ENCODE data around the gene GLYAT. TPM values are rescaled to one million over a fixed set of nuclear protein-coding genes. Genes with fewer than 3 reads are reported as not detected.

GLYAT gene
- total RNA-seq, 2 experiments from 2014 or later = not detected

DNA sequence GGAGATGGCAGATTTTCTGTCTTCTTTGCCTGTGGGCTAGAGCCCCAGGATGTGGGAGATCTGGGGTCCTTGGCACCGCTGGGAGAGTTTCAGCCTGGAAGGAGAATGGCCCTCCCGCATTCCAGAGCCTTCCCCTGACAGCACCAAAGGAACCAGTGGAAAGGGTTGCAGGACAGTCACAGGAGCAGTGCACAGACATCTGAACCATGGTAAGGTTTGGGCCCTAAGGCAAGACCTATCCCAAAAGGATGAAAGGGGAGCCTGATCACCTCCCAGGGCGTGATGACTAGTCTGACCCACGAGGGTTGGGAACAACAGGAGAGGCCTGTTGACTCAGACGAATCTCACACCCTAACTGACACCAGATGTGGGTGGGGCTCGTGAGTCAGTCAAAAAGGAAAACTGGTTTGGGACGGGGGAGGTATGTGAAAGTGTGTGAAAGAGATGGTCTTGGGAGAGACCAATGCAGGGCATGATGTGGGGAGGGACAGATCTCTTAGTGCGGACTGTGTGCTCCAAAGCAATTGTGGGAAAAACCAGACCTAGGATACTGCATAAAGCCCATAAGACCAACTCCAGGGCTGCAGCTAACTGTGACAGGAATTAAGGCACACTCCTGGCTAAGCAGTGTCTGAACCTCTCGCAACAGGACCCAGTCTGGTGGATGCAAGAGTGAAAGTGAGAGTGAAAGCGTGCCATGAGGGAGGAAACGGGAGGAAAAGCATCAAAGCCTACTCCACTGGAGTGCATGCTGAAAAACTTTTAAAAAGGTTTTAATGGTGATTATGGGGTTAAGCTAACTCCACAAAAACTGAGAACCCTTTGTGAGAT lies 39.1 kb upstream of the GLYAT start:
- Mint-ChIP-seq H3K27ac (no peak overlapping the region), H3K4me3 (no peak overlapping the region), H3K9me3 (no peaks in the 10 kb centered on the region), H3K4me1 (ENCODE audit: low read depth) (no peaks in the 10 kb centered on the region), H3K36me3 (ENCODE audit: low read depth) (no peaks in the 10 kb centered on the region), H3K27me3 (peaks cover 3% of the 10 kb centered on the region)
- DNase-seq (no peak), ATAC-seq (ENCODE audit: poor library complexity) (no peak)
- H3K27me3 ChIP-seq (ENCODE audit: control insufficient read depth in 1 of 2, insufficient read depth in 2 of 2, low read length in 2 of 2) = peaks cover 0 to 8% of the 10 kb centered on the region in 2 experiments
- no peak overlapping the region for H3K27ac ChIP-seq (ENCODE audit: low read depth in 1 of 2, low read length in 2 of 2)
- no peak overlapping the region for H3K4me3 ChIP-seq (ENCODE audit: low read length)
- H3K4me1 ChIP-seq (ENCODE audit: insufficient read depth, low read length) = no peaks in the 10 kb centered on the region
- CTCF ChIA-PET = no interaction called here
- TF ChIP-seq, protein P1, sequence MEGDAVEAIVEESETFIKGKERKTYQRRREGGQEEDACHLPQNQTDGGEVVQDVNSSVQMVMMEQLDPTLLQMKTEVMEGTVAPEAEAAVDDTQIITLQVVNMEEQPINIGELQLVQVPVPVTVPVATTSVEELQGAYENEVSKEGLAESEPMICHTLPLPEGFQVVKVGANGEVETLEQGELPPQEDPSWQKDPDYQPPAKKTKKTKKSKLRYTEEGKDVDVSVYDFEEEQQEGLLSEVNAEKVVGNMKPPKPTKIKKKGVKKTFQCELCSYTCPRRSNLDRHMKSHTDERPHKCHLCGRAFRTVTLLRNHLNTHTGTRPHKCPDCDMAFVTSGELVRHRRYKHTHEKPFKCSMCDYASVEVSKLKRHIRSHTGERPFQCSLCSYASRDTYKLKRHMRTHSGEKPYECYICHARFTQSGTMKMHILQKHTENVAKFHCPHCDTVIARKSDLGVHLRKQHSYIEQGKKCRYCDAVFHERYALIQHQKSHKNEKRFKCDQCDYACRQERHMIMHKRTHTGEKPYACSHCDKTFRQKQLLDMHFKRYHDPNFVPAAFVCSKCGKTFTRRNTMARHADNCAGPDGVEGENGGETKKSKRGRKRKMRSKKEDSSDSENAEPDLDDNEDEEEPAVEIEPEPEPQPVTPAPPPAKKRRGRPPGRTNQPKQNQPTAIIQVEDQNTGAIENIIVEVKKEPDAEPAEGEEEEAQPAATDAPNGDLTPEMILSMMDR (IDR thresholded peaks at IDR 0.05) = no peak
- intact Hi-C loops (cut with DNase I, micrococcal nuclease) = no loop called here
- no peaks in the 10 kb centered on the region for H3K9me3 ChIP-seq (ENCODE audit: control insufficient read depth in 1 of 2, insufficient read depth in 1 of 2, low read length in 2 of 2)
- POLR2A ChIA-PET = no interaction called here
- no peaks in the 10 kb centered on the region for H3K36me3 ChIP-seq (ENCODE audit: insufficient read depth, low read length)

DNA sequence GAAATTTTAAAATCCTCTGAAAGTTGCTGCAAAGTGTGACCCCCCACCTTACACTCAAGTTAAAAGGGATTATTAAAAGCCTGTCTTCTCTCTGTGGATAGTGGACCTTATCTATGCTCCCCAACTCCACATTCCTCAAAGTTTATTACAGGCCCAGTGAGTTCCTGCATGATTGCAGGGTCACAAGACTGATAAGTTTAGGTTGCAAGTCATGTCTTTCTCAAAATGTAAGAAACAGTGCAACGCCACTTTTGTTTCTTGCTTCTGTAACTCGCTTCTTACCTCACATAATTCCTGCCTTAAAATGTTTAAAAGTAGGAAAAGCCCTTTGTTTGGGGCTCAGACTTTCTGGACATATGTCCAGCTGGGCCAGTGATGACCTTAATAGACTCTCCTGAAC lies 38.4 kb upstream of the GLYAT start:
- DNase-seq = no peak

DNA sequence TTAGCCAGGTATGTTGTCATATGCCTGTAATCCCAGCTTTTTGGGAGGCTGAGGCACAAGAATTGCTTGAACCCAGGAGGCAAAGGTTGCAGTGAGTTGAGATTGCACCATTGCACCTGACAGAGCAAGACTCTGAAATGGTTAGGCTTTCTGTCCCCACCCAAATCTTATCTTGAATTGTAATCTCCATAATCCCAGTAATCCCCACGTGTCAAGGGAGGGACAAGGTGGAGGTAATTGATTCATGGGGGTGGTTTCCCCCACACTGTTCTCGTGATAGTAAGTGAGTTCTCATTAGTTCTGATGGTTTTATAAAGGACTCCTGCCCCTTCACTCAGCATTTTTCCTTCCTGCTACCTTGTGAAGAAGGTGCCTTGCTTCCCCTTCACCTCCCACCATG lies 37.6 kb upstream of the GLYAT start:
- Histone ChIP-seq H3K27ac (ENCODE audit: low read depth in 1 of 2, low read length in 2 of 2) (no peak overlapping the region), H3K4me3 (ENCODE audit: low read length) (no peak overlapping the region), H3K27me3 (ENCODE audit: control insufficient read depth in 1 of 2, insufficient read depth in 2 of 2, low read length in 2 of 2) (peaks cover 0 to 6% of the 10 kb centered on the region in 2 experiments), H3K9me3 (ENCODE audit: control insufficient read depth in 1 of 2, insufficient read depth in 1 of 2, low read length in 2 of 2) (no peaks in the 10 kb centered on the region), H3K4me1 (ENCODE audit: insufficient read depth, low read length) (no peaks in the 10 kb centered on the region), H3K36me3 (ENCODE audit: insufficient read depth, low read length) (no peaks in the 10 kb centered on the region)
- DNase-seq (no peak), ATAC-seq (ENCODE audit: poor library complexity) (no peak)
- no peaks in the 10 kb centered on the region for H3K4me1 Mint-ChIP-seq (ENCODE audit: low read depth)
- peaks cover 5% of the 10 kb centered on the region for H3K27me3 Mint-ChIP-seq
- no peaks in the 10 kb centered on the region for H3K36me3 Mint-ChIP-seq (ENCODE audit: low read depth)
- no peaks in the 10 kb centered on the region for H3K9me3 Mint-ChIP-seq
- no peak overlapping the region for H3K27ac Mint-ChIP-seq
- intact Hi-C loops (cut with DNase I, micrococcal nuclease) = no loop called here
- TF ChIP-seq, protein P1 (IDR thresholded peaks at IDR 0.05) = no peak
- ChIA-PET CTCF (no interaction called here), POLR2A (no interaction called here)
- no peak overlapping the region for H3K4me3 Mint-ChIP-seq

More for the DNA sequence above, 38.4 kb upstream of the GLYAT start:
- H3K27me3 Mint-ChIP-seq = peaks cover 5% of the 10 kb centered on the region
- H3K27ac Mint-ChIP-seq = no peak overlapping the region
- Histone ChIP-seq H3K9me3 (ENCODE audit: control insufficient read depth in 1 of 2, insufficient read depth in 1 of 2, low read length in 2 of 2) (no peaks in the 10 kb centered on the region), H3K27ac (ENCODE audit: low read depth in 1 of 2, low read length in 2 of 2) (no peak overlapping the region), H3K4me3 (ENCODE audit: low read length) (no peak overlapping the region), H3K4me1 (ENCODE audit: insufficient read depth, low read length) (no peaks in the 10 kb centered on the region), H3K27me3 (ENCODE audit: control insufficient read depth in 1 of 2, insufficient read depth in 2 of 2, low read length in 2 of 2) (peaks cover 0 to 8% of the 10 kb centered on the region in 2 experiments), H3K36me3 (ENCODE audit: insufficient read depth, low read length) (no peaks in the 10 kb centered on the region)
- intact Hi-C loops (cut with DNase I, micrococcal nuclease) = no loop called here
- no peak for ATAC-seq (ENCODE audit: poor library complexity)
- no peaks in the 10 kb centered on the region for H3K36me3 Mint-ChIP-seq (ENCODE audit: low read depth)
- no peak overlapping the region for H3K4me3 Mint-ChIP-seq
- TF ChIP-seq, protein P1 (IDR thresholded peaks at IDR 0.05) = no peak
- ChIA-PET POLR2A (no interaction called here), CTCF (no interaction called here)
- H3K9me3 Mint-ChIP-seq = no peaks in the 10 kb centered on the region
- H3K4me1 Mint-ChIP-seq (ENCODE audit: low read depth) = no peaks in the 10 kb centered on the region
